ENCODE data around the gene FPR1. TPM values are rescaled to one million over a fixed set of nuclear protein-coding genes. Genes with fewer than 3 reads are reported as not detected.

FPR1 gene
- polyA plus RNA-seq, 6 donors from 2014 or later = 0.18 to 6.3 (median 1.2) TPM

DNA sequence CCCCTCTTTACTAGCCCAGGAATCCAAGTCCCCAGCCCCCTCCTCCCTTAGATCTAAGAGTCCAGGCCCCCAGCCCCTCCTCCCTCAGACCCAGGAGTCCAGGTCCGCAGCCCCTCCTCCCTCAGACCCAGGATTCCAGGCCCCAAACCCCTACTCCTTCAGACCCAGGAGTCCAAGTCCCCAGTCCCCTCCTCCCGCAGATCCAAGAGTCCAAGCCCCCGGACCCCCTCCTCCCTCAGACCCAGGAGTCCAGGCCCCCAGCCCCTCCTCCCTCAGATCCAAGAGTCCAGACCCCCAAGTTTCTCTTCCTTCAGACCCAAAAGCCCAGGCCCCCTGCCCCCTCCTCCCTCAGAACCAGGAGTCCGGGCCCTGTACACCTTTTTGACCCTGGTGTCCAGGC lies 47.1 kb downstream of the FPR1 start:
- DNase-seq (no peak), ATAC-seq (ENCODE audit: low read depth in 2 of 2) (no peak)
- Mint-ChIP-seq H3K27ac (peak overlapping the region; percentile 61 to 96 (median 90)), H3K4me1 (peaks cover 24 to 46% (median 36%) of the 10 kb centered on the region in 3 donors), H3K36me3 (peaks cover under 1 to 10% of the 10 kb centered on the region in 2 donors), H3K4me3 (peak overlapping the region; percentile 78 to 96 (median 90)), H3K27me3 (peaks cover 6 to 31% (median 30%) of the 10 kb centered on the region in 3 donors), H3K9me3 (peaks cover 0 to 5% (median 4%) of the 10 kb centered on the region in 7 donors)

DNA sequence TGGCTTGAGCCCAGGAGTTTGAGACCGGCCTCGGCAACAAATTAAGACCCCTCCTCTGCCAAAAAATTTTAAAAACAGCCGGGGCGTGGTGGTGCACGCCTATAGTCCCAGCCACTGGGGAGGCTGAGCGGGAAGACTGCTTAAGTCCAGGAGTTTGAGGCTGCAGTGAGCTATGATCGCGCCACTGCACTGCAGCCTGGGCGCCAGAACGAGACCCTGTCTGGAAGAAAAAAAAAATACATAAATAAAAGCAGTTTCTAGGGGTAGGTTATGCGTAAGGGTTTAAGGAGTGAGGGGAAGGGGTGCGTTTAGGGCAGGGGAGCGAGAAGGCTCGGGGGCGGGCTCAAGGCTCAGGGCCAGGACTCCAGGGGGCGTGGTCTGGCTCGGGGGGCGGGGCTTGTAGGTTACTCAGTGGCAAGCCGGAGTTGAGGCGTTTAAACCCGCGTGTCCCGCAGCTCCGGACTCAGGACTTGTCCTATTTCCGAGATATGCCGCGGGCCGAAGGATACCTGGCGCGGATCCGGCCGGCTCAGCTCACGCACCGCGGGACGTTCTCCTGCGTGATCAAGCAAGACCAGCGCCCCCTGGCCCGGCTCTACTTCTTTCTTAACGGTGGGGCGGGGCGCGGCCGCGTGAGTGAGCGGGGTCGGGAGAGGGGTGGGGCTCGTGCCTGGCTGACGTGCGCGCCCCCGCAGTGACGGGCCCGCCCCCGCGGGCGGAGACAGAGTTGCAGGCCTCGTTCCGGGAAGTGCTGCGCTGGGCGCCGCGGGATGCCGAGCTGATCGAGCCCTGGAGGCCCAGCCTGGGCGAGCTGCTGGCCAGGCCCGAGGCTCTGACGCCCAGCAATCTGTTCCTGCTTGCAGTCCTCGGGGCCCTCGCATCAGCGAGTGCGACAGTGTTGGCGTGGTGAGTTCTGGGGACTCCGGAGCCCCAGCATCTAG lies 47.8 kb downstream of the FPR1 start:
- H3K9me3 Mint-ChIP-seq = peaks cover 0 to 5% (median 4%) of the 10 kb centered on the region in 7 donors
- H3K4me3 Mint-ChIP-seq = peak overlapping the region; percentile 78 to 96 (median 90)
- ATAC-seq (ENCODE audit: low read depth in 2 of 2) = peak; percentile 91 to 92
- H3K27me3 Mint-ChIP-seq = peaks cover 6 to 31% (median 30%) of the 10 kb centered on the region in 3 donors
- peaks cover 24 to 44% (median 33%) of the 10 kb centered on the region in 3 donors for H3K4me1 Mint-ChIP-seq
- H3K27ac Mint-ChIP-seq = peak overlapping the region; percentile 84 to 96 (median 92)
- peaks cover 3 to 10% of the 10 kb centered on the region in 2 donors for H3K36me3 Mint-ChIP-seq
- DNase-seq = peak; percentile 97

DNA sequence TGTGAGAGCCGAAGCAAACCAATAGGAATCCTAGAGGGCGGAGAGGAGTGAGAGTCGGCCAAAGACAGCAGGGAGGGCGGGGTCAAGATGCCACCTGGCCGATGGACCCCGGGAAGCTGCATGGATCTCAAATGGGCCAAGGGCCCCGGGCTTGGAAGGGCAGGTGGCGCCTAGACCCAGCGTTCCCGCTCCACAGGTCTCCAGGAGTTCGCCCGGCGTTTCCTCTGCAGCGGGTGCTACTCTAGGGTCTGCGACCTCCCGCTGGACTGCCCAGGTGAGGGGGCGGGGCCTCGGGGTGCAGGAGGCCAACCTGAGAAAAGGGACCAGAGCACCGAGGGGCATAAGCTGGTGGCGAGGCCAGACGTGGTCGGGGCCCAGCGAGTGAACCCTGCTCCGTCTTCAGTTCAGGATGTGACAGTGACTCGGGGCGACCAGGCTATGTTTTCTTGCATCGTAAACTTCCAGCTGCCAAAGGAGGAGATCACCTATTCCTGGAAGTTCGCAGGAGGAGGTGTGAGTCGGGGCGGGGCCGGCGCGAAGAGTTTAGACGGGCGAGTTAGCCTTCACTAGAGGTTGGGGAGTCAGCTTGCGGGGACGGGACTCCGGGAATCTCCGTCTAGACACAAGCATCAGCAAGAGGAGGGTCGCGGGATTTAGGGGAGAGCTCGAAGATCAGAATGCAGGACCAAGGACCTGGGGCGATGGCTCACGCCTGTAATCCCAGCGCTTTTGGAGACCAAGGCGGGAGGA lies 48.7 kb downstream of the FPR1 start:
- H3K4me1 Mint-ChIP-seq = peaks cover 24 to 44% (median 33%) of the 10 kb centered on the region in 3 donors
- H3K9me3 Mint-ChIP-seq = peaks cover 0 to 5% (median 4%) of the 10 kb centered on the region in 7 donors
- no peak for DNase-seq
- H3K36me3 Mint-ChIP-seq = peaks cover 3 to 10% of the 10 kb centered on the region in 2 donors
- H3K27ac Mint-ChIP-seq = peak overlapping the region in 5 of 6 donors; percentile 84 to 95 (median 91)
- H3K4me3 Mint-ChIP-seq = peak overlapping the region; percentile 78 to 96 (median 90)
- H3K27me3 Mint-ChIP-seq = peaks cover 10 to 37% (median 36%) of the 10 kb centered on the region in 3 donors
- ATAC-seq (ENCODE audit: low read depth in 2 of 2) = no peak

DNA sequence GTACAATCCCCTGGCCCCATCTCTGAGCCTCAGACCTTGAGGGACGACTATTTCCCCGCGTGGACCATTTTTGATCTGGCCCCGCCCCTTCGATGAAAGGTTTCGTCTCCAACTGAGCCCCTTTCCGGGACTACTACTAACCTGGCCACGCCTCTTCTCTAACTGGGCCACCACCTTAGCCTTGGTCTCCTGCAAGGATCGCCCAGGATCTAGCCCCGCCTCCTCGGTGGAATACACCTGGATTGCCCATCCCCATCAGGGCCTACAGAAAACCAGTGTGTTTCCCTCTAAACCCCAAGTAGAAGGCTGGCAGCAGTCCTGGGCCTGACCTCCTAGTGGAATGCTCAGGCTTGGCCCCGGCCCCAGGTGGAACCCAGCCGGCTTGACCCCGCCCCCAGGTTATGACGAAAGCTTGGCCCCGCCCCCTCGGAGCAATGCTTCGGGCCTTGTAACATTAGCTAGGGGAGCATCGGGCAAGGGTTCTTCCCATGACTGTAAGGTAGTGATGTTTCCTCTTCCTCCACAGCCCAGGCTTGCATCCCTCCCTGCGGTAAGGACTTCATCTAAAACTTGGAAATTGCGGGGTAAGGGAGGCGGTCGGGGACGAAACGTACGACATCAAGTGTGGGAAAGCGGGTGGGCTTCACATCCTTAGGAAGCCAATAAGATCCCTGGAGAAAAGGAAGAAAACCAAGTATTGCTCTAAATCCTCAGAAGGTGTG lies 49.4 kb downstream of the FPR1 start:
- DNase-seq (peak; percentile 23), ATAC-seq (ENCODE audit: low read depth in 2 of 2) (peak in 1 of 2 donors; percentile 9)
- Mint-ChIP-seq H3K9me3 (peaks cover 0 to 5% (median 4%) of the 10 kb centered on the region in 7 donors), H3K27me3 (peaks cover 10 to 45% (median 39%) of the 10 kb centered on the region in 3 donors), H3K27ac (peak overlapping the region in 4 of 6 donors; percentile 84 to 91 (median 88)), H3K4me1 (peaks cover 24 to 42% (median 33%) of the 10 kb centered on the region in 3 donors), H3K4me3 (peak overlapping the region; percentile 78 to 96 (median 90)), H3K36me3 (peaks cover 3 to 10% of the 10 kb centered on the region in 2 donors)

DNA sequence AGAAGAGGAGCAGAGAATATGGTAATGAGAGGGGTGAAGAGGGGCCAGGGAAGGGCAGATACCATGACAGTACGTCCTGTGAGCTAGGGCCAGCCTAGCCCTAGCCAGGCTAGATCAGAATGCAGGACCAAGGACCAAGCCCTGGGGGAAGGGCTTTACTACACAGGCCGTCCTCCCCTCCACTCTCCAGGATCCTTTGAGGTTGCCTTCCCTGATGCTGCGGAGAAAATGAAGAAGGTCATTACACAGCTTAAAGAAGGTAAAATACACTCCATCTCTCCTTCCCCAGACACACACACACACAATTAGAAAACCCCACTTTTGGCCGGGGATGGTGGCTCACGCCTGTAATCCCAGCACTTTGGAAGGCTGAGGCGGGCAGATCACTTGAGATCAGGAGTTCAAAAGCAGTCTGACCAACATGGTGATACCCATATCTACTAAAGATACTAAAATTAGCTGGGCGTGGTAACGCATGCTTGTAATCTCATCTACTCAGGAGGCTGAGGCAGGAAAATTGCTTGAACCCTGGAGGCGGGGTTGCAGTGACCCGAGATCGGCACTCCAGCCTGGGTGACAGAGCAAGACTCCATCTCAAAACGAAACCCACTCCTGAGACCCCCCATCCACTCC lies 50.1 kb downstream of the FPR1 start:
- DNase-seq (no peak), ATAC-seq (ENCODE audit: low read depth in 2 of 2) (no peak)
- Mint-ChIP-seq H3K9me3 (peaks cover 0 to 5% (median 4%) of the 10 kb centered on the region in 7 donors), H3K36me3 (peaks cover 3 to 7% of the 10 kb centered on the region in 2 donors), H3K27ac (peak overlapping the region in 1 of 6 donors; percentile 86), H3K4me1 (peaks cover 24 to 42% (median 33%) of the 10 kb centered on the region in 3 donors), H3K27me3 (peaks cover 10 to 48% (median 42%) of the 10 kb centered on the region in 3 donors), H3K4me3 (peak overlapping the region in 4 of 8 donors; percentile 33 to 95 (median 70))

DNA sequence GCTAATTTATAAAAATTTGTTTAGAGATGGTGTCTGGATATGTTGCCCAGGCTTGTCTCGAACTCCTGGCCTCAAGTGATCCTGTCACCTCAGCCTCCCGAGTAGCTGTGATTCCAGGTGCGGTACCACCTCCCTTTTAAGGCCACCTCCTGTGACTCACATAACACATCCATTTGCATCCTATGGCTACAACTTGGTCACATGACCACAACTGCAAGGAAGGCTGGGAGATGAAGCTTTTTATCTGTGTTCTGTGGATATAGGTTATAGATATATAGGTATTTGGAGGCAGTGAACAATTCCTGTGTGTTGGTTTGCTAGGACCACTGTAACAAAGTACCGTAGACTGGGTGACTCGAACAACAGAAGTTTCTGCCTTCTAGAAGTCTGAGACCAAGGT lies 52.5 kb downstream of the FPR1 start:
- Mint-ChIP-seq H3K4me1 (peaks cover 11 to 22% (median 19%) of the 10 kb centered on the region in 3 donors), H3K9me3 (peaks cover 0 to 5% (median 4%) of the 10 kb centered on the region in 7 donors), H3K36me3 (peaks cover 0 to 3% of the 10 kb centered on the region in 2 donors), H3K27me3 (peaks cover 11 to 71% (median 56%) of the 10 kb centered on the region in 3 donors), H3K27ac (no peak overlapping the region), H3K4me3 (no peak overlapping the region)
- ATAC-seq (ENCODE audit: low read depth in 2 of 2) (no peak), DNase-seq (no peak)

DNA sequence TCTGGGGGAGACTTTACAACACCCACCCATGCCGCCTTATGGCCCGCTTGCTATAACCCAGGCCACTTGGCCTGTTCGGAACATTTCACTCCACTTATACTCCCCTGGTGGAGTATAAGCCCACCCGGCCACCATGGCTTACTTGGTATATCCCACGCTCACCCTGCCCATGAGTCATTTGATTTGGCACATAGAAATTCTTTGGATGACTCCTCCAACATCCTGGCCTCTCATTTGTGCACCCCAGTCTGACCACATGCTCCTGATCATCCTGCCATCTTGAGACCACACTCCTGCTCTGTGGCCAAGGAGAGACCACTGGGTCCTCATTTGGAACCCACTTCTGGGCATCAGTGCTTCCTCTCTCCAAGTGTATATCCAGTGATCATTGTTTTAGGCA lies 53.4 kb downstream of the FPR1 start:
- ATAC-seq (ENCODE audit: low read depth in 2 of 2) (no peak), DNase-seq (no peak)
- H3K27ac Mint-ChIP-seq = no peak overlapping the region
- H3K36me3 Mint-ChIP-seq = peaks cover 0 to 3% of the 10 kb centered on the region in 2 donors
- peaks cover 0 to 5% (median 4%) of the 10 kb centered on the region in 7 donors for H3K9me3 Mint-ChIP-seq
- peaks cover 16 to 80% (median 64%) of the 10 kb centered on the region in 3 donors for H3K27me3 Mint-ChIP-seq
- no peak overlapping the region for H3K4me3 Mint-ChIP-seq
- peaks cover 13 to 18% (median 13%) of the 10 kb centered on the region in 3 donors for H3K4me1 Mint-ChIP-seq

DNA sequence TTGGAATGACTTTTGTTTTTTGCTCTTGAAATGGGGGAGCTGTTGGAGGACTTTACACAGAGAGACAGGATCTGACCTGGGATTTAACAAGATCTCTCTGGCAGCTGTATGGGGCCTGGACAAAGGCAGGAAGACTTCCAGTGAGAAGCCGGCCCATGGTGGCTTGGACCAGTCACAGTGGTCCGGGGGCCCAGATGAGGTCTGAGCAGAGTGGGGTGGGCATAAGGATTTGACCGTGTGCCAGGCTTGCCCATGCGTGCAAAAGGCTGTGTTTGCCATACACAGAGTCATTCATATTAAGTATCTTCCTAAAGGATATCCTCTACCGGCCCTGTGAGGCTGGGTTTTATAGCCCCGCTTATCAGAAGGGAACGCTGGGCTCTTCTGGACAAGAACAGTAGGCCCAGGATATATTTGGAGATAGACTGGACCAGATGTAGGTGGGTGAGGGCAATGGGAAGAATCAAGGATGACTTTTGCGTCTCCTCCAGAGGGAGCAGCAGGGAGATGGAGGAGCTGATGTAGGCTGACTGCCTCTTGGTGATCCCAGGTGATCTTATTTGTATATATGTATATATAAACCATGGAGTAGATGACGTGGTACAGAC lies 54.4 kb downstream of the FPR1 start:
- DNase-seq (no peak), ATAC-seq (ENCODE audit: low read depth in 2 of 2) (no peak)
- Mint-ChIP-seq H3K36me3 (peaks cover 0 to 3% of the 10 kb centered on the region in 2 donors), H3K4me1 (peaks cover 2 to 11% (median 4%) of the 10 kb centered on the region in 3 donors), H3K27ac (no peak overlapping the region), H3K9me3 (peaks cover 0 to 5% (median 2%) of the 10 kb centered on the region in 7 donors), H3K27me3 (peaks cover 22 to 81% (median 63%) of the 10 kb centered on the region in 3 donors), H3K4me3 (no peak overlapping the region)

DNA sequence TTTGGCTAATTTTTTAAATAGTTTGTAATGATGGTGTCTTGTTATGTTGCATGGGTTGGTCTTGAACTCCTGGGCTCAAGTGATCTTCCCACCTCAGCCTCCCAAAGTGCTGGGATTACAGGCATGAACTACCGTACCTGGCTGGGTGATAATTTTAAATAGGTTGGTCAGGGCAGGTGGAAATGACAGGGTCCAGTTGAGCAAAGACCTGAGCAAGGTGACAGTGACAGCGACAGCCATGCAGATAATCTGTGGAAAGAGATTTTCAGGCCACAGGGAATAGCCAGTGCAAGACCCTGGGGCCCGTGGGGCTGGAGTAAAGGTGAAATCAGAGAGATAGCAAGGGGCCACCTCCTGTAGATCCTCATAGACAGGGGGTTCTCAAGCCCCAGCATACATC lies 55.1 kb downstream of the FPR1 start:
- Mint-ChIP-seq H3K36me3 (peaks cover 2 to 3% of the 10 kb centered on the region in 2 donors), H3K9me3 (peaks cover 0 to 5% (median 2%) of the 10 kb centered on the region in 7 donors), H3K4me1 (peaks cover 0 to 10% (median 4%) of the 10 kb centered on the region in 3 donors), H3K4me3 (no peak overlapping the region), H3K27ac (no peak overlapping the region), H3K27me3 (peaks cover 22 to 81% (median 63%) of the 10 kb centered on the region in 3 donors)
- no peak for DNase-seq
- no peak for ATAC-seq (ENCODE audit: low read depth in 2 of 2)

Data from naive B cell (primary cell).